GM06990 (cell line): Measurements from ENCODE around the gene FOXR1.

Source experiments
- DNase-seq: peaks from one replicate; pipeline ENCODE4 v3.0.0-alpha.2; 2011; ENCODE audit not compliant: insufficient read length; ENCODE audit errors: extremely low read depth
- H3K27me3 ChIP-seq: replicated peaks from 2 replicates; pipeline ENCODE4 v1.6.0; 2011; ENCODE audit warnings: low read length; ENCODE audit not compliant: control insufficient read depth, insufficient read depth
- H3K36me3 ChIP-seq: 2 replicates; pipeline ENCODE4 v1.5.1; 2011; ENCODE audit warnings: low read length; ENCODE audit not compliant: control insufficient read depth, insufficient read depth
- H3K4me3 ChIP-seq: replicated peaks from 2 replicates; pipeline ENCODE4 v1.5.1; 2011; ENCODE audit warnings: low read depth, mild to moderate bottlenecking, control low read depth, low read length
- TF ChIP-seq, protein P1 (sequence below): IDR thresholded peaks from 2 replicates; pipeline ENCODE4 v1.5.1; 2011; ENCODE audit warnings: low read length, control low read depth, mild to moderate bottlenecking, inconsistent platforms; ENCODE audit not compliant: insufficient read depth, poor library complexity, severe bottlenecking

The FOXR1 gene

DNA sequence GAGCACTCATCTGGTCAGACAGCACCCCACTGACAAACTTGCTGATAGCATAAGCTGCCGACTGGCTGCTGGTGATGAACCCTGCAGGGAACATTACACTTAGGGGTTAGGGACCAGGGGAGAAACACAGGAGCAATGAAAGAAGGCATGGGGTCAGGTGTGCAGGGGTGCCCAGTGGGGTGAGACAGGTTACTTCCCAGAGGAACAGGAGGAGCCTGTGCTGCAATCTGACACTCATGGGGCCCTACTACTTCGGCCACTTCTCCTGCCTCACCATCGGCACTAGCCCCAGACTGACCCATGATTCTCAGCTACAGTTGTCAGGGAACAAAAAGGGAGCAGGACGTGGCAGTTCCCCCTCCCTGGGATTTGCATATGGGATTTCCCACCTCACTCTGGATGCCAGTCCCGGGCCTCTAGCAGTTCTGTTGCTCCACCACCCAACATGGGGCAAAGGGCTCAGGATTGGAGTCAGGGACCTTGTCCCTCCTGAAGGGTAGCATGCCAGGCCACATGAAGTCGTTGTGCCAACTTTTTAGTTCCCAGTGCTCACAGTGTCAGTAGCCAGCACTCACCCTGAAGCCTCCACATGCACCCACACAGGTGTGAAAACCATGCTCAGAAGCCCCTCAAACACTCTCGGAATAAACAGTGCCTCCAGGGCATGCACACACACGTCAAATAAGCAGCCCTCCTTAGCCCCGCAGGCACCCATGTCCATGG, 56.9 kb downstream of the FOXR1 start:
- Histone ChIP-seq H3K36me3 (peaks cover 14% of the 10 kb centered on the region), H3K4me3 (no peak overlapping the region), H3K27me3 (no peaks in the 10 kb centered on the region)
- TF ChIP-seq, protein P1, sequence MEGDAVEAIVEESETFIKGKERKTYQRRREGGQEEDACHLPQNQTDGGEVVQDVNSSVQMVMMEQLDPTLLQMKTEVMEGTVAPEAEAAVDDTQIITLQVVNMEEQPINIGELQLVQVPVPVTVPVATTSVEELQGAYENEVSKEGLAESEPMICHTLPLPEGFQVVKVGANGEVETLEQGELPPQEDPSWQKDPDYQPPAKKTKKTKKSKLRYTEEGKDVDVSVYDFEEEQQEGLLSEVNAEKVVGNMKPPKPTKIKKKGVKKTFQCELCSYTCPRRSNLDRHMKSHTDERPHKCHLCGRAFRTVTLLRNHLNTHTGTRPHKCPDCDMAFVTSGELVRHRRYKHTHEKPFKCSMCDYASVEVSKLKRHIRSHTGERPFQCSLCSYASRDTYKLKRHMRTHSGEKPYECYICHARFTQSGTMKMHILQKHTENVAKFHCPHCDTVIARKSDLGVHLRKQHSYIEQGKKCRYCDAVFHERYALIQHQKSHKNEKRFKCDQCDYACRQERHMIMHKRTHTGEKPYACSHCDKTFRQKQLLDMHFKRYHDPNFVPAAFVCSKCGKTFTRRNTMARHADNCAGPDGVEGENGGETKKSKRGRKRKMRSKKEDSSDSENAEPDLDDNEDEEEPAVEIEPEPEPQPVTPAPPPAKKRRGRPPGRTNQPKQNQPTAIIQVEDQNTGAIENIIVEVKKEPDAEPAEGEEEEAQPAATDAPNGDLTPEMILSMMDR, result no peak
- no peak for DNase-seq

DNA sequence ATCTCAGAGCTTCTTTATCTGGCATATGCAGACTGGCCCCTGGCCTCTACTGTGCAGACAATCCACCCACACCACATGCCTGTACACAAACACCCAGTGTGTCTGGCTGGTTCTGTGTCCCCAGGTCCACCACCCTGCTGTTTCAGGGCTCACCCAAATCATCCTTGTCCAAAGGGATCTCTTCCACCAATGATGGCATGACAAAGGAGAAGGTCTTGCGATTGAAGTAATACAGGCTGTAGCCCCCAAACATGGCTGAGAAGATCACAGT, 57.4 kb downstream of the FOXR1 start:
- H3K4me3 ChIP-seq, result no peak overlapping the region
- peaks cover 13% of the 10 kb centered on the region for H3K36me3 ChIP-seq
- H3K27me3 ChIP-seq, result no peaks in the 10 kb centered on the region
- no peak for DNase-seq
- TF ChIP-seq, protein P1, result no peak

DNA sequence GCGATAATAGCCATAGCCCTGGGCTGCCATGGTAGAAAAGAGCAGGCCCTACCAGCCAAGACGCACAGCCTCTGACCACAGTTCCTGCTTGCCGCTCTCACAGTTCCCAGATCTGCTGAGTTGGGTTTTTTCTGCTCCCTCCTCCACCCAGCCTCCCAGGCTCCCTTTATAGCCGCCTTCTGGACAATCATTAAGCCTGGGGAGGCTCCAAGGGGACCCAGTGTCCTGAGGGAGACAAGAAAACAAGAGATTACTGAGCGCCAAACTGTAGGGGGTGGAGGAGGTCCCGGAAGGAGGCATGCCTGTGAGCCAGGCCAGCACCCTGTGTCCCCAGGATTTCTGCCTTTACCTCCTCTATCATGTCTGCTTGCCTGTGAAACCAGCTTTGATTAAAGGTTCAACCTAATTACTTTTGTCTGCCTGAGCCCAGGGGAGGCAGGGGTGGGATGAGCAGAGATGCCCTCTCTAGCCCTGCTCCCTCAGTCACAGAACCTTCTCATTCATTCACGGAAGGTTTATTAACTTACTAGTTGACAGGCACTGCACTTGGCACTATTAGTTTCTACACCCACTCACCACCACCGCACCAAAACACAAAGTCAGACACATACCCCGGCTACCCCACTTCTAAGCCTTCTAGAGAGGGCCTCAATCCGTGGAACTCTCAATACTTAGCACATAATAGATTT, 57.9 kb downstream of the FOXR1 start:
- H3K36me3 ChIP-seq, result peaks cover 13% of the 10 kb centered on the region
- H3K4me3 ChIP-seq, result peak overlapping the region; percentile 94
- TF ChIP-seq, protein P1, result no peak
- H3K27me3 ChIP-seq, result no peaks in the 10 kb centered on the region
- no peak for DNase-seq

DNA sequence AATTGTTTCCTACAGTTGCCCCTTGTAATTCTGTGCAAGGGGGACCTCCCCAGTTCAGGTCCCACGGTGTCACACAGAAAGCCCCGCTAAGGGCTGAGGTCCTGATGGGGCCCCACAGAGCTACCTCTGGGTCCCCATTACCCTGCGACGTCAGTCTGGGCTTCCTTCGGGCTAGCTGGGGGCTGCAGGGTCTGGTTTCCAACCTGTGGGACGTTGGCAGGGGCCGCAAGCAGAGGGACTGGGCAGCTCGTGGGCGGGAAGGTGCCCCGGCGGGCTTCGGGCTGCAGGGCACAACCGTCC, 58.4 kb downstream of the FOXR1 start:
- no peak for DNase-seq
- Histone ChIP-seq H3K27me3 (no peaks in the 10 kb centered on the region), H3K36me3 (peaks cover 11% of the 10 kb centered on the region), H3K4me3 (peak overlapping the region; percentile 94)
- TF ChIP-seq, protein P1, result no peak

DNA sequence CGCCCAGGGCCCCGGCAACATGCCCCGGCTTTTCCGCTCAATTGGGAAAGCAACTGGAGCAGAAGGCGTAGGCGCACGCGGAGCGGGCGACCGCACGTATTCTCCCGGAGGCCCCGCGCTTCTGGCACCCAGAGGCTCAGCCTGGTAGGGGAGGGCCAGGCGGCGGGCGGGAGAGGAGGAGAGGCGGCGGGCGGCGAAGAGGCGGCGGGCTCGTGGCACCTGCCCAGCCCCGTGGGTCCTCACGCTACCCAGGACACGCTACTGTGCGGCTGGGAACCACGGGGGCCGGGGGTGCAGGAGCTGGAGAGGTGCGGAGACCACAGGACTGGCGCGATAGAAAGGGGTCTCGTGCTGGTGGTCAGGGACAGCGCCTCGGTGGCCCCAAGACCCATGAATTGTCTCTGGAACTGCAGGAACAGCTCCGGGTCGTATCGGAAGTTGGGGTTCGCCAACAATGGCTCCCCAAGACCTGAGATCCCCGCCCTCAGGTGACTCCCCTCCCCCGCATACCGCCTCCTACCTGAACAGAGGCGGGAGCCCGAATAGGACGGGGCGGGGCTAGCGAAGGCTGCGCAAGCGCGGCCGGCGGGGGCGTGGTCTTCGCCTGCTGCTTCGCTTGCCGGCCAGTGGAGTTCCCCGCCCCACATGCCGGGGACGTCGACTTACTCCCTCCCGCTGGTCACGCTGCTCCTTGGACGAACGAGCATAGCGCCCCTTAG, 58.9 kb downstream of the FOXR1 start, which contains the start of gene SLC37A4:
SLC37A4 (minus strand) TSS at position 549 of the 719 bp plus-strand sequence.
- Histone ChIP-seq H3K36me3 (peaks cover 6% of the 10 kb centered on the region), H3K27me3 (no peaks in the 10 kb centered on the region), H3K4me3 (peak within 1 kb of the TSS; percentile 94)
- peak; percentile 99 for DNase-seq
- TF ChIP-seq, protein P1, result peak; percentile 93
